HepG2 (cell line): ENCODE data around the gene RAPGEF6. TPM values are rescaled to one million over a fixed set of nuclear protein-coding genes. Genes with fewer than 3 reads are reported as not detected.

Experiments
- ATAC-seq: fragments of 200-7000 bp; cut with Tn5 transposase; 3 replicates; pipeline ENCODE4 v1.9.1; 2020; ENCODE audit warnings: mild to moderate bottlenecking, moderate library complexity
- BruUV-seq: library from RNA; stranded (reverse); fragments of 400-500 nt; replicated peaks from 2 replicates; lab custom pipeline; 2021; lab: Mats Ljungman, UMichigan
- CTCF ChIA-PET: fragments of 300-600 bp; formaldehyde crosslinking; extraction: SDS; loops from one replicate; lab custom pipeline; 2021; ENCODE audit warnings: low total read pairs, inconsistent platforms, low intra/inter-chr PET ratio; lab: Yijun Ruan, JAX
- POLR2A ChIA-PET: fragments of 350-600 bp; sonication (Branson Sonifier 250); formaldehyde crosslinking; loops from one replicate; lab custom pipeline; 2020; ENCODE audit warnings: antibody characterized with exemption, inconsistent platforms; lab: Yijun Ruan, JAX
- DNase-seq: peaks from one replicate; pipeline ENCODE4 v3.0.0-alpha.2; 2015; ENCODE audit warnings: low spot score
- FAIRE-seq: peaks from 3 replicates; lab custom pipeline; 2011; peaks lifted over from hg19 to GRCh38; lab: Jason Lieb, UNC
- H2AFZ ChIP-seq: one replicate; pipeline ENCODE4 v1.6.1; 2011; ENCODE audit warnings: low read length, inconsistent platforms
- H3K27ac ChIP-seq: fragments of 300-600 bp; 3 replicates; pipeline ENCODE4 v1.8.0; 2011; ENCODE audit warnings: mixed run types, mild to moderate bottlenecking, mixed read lengths, low read length, inconsistent platforms; ENCODE audit not compliant: insufficient read depth; ENCODE audit errors: extremely low read length
- H3K27me3 ChIP-seq, 2 experiments: fragments of 200-600 bp in 1 of 2; 2 replicates in 1 of 2; 3 replicates in 1 of 2; pipeline versions ENCODE4 v1.6.0 to v1.8.0; 2011; ENCODE audit warnings: low read length in 2 of 2, mild to moderate bottlenecking in 2 of 2, moderate library complexity in 2 of 2, inconsistent platforms in 1 of 2; ENCODE audit not compliant: insufficient read depth in 2 of 2, control insufficient read depth in 1 of 2
- H3K36me3 ChIP-seq, 2 experiments: fragments of 200-600 bp in 1 of 2; replicated peaks in 1 of 2; 2 replicates in 1 of 2; 3 replicates in 1 of 2; pipeline versions ENCODE4 v1.5.1 to v1.8.0; 2011; ENCODE audit warnings: low read length in 2 of 2, inconsistent platforms in 1 of 2; ENCODE audit not compliant: insufficient read depth in 2 of 2, control insufficient read depth in 1 of 2
- H3K4me1 ChIP-seq: 2 replicates; pipeline ENCODE4 v1.5.1; 2012; ENCODE audit warnings: low read length, inconsistent platforms; ENCODE audit not compliant: insufficient read depth
- H3K4me2 ChIP-seq: 2 replicates; pipeline ENCODE4 v1.6.0; 2011; ENCODE audit warnings: low read depth, low read length, inconsistent platforms
- H3K4me3 ChIP-seq, 3 experiments: fragments of 200-600 bp in 1 of 3; sonication (generic), shearing (Covaris generic) in 1 of 3; replicated peaks in 1 of 3; 2 replicates each; pipeline ENCODE4 v1.5.1; 2011 to 2016; ENCODE audit warnings: low read length in 3 of 3, inconsistent platforms in 2 of 3, low read depth in 2 of 3, mild to moderate bottlenecking in 2 of 3, control low read depth in 1 of 3, mixed read lengths in 1 of 3; ENCODE audit not compliant: insufficient read depth in 1 of 3
- H3K79me2 ChIP-seq: one replicate; pipeline ENCODE4 v1.6.1; 2011; ENCODE audit warnings: low read length, inconsistent platforms; ENCODE audit not compliant: insufficient read depth
- H3K9ac ChIP-seq: 2 replicates; pipeline ENCODE4 v1.6.0; 2011; ENCODE audit warnings: mild to moderate bottlenecking, low read depth, low read length, inconsistent platforms; ENCODE audit not compliant: insufficient read depth
- H3K9me3 ChIP-seq: 2 replicates; pipeline ENCODE4 v1.5.1; 2012; ENCODE audit warnings: mild to moderate bottlenecking, low read length
- H4K20me1 ChIP-seq: 2 replicates; pipeline ENCODE4 v1.6.0; 2011; ENCODE audit warnings: inconsistent platforms, mild to moderate bottlenecking, low read length, moderate library complexity; ENCODE audit not compliant: insufficient read depth
- CEBPG ChIP-seq: IDR thresholded peaks from 2 replicates; pipeline ENCODE4 v1.6.1; 2016
- HDAC1 ChIP-seq: sonication (generic); formaldehyde crosslinking; IDR thresholded peaks from 2 replicates; pipeline ENCODE4 v1.5.1; 2020; ENCODE audit warnings: mild to moderate bottlenecking, missing genetic modification reagents
- HNF4G ChIP-seq, 2 experiments: sonication (generic) in 1 of 2; formaldehyde crosslinking in 1 of 2; IDR thresholded peaks; 2 replicates each; pipeline versions ENCODE4 v1.4.0 to v1.6.1; 2011 to 2020; ENCODE audit warnings: borderline replicate concordance in 2 of 2, low read depth in 2 of 2, mild to moderate bottlenecking in 2 of 2, low read length in 1 of 2, missing genetic modification reagents in 1 of 2, moderate library complexity in 1 of 2
- HNRNPK ChIP-seq: fragments of 200-400 bp; formaldehyde crosslinking; IDR thresholded peaks from 2 replicates; pipeline ENCODE4 v1.6.1; 2018; ENCODE audit warnings: low read length, low read depth, moderate library complexity, mild to moderate bottlenecking; ENCODE audit not compliant: poor library complexity, severe bottlenecking
- RFX5 ChIP-seq: IDR thresholded peaks from 2 replicates; pipeline ENCODE4 v1.6.1; 2011; ENCODE audit warnings: low read depth, low read length, improper control_type of control experiment
- TCF7L2 ChIP-seq: IDR thresholded peaks from 2 replicates; pipeline ENCODE4 v1.6.1; 2011; ENCODE audit warnings: mild to moderate bottlenecking, low read depth, low read length, moderate library complexity
- TEAD3 ChIP-seq: optimal IDR thresholded peaks from 2 replicates; pipeline ENCODE3; 2016; ENCODE audit warnings: borderline replicate concordance
- U2AF1 ChIP-seq: fragments of 200-400 bp; formaldehyde crosslinking; optimal IDR thresholded peaks from 2 replicates; pipeline ENCODE3; 2017; ENCODE audit warnings: mild to moderate bottlenecking, low read depth, low read length
- ZBTB1 ChIP-seq: sonication (generic); formaldehyde crosslinking; IDR thresholded peaks from 2 replicates; pipeline ENCODE4 v1.4.0; 2020; ENCODE audit warnings: missing genetic modification reagents, borderline replicate concordance
- ZMYM2 ChIP-seq: sonication (generic); formaldehyde crosslinking; IDR thresholded peaks from 2 replicates; pipeline ENCODE4 v1.8.0; 2022; ENCODE audit warnings: mild to moderate bottlenecking, missing genetic modification reagents
- ZNF143 ChIP-seq: sonication (generic); formaldehyde crosslinking; IDR thresholded peaks from 2 replicates; pipeline ENCODE4 v1.4.0; 2020; ENCODE audit warnings: missing genetic modification reagents
- WGBS: methylation state at CpG from one replicate; pipeline ENCODE4 v1.1.6; 2017; ENCODE audit warnings: low lambda C conversion rate; 5-methylcytosine and 5-hydroxymethylcytosine counted together
- in situ Hi-C: cut with HindIII; loops from 2 replicates; pipeline ENCODE4 v1.10.0; 2017; ENCODE audit warnings: low pct_unique_long_range_greater_than_20kb; ENCODE audit not compliant: extremely low pct_ligation_motif_present
- intact Hi-C: fragments of 100-400 bp; cut with micrococcal nuclease; formaldehyde crosslinking; loops from one replicate; pipeline ENCODE4 v1.10.0; 2022; ENCODE audit not compliant: unreplicated experiment
- polyA plus RNA-seq, 8 experiments: library from polyadenylated mRNA; depleted of rRNA in 3 of 8; stranded (reverse) in 7 of 8; unstranded in 1 of 8; fragments of >200 nt; fragmentation: Illumina TruSeq in 4 of 8; extraction: Trizol in 4 of 8; gene quantifications; 2 replicates each; pipeline versions ENCODE4 v1.2.1 to v1.2.3, GENCODE V29; 2011 to 2016; ENCODE audit warnings: low read depth in 4 of 8, missing spikeins in 1 of 8, mixed read lengths in 1 of 8; ENCODE audit not compliant: insufficient read depth in 1 of 8
- total RNA-seq, 5 experiments: library from RNA; depleted of rRNA; stranded (reverse); fragments of >200 nt; fragmentation: Illumina TruSeq; extraction: Trizol; gene quantifications; 2 replicates each; pipeline ENCODE4 v1.2.3, GENCODE V29; 2016; ENCODE audit warnings: low read depth in 1 of 5
- TF ChIP-seq, protein P1 (sequence below): IDR thresholded peaks from 2 replicates; pipeline ENCODE4 v1.4.0; 2020; ENCODE audit warnings: mild to moderate bottlenecking, missing genetic modification reagents
- TF ChIP-seq, protein P2 (sequence below): IDR thresholded peaks from 2 replicates; pipeline ENCODE4 v1.6.1; 2016
- TF ChIP-seq, protein P3 (sequence below): sonication (generic); formaldehyde crosslinking; IDR thresholded peaks from 2 replicates; pipeline ENCODE4 v1.8.0; 2022; ENCODE audit warnings: mild to moderate bottlenecking, missing genetic modification reagents, moderate library complexity

Gene RAPGEF6
- total and polyA plus RNA-seq, 2 of the 13 experiments (the other 11 are each of a cell fraction or from before 2014, with no cell fraction given): 7.7 to 24.6 TPM

DNA sequence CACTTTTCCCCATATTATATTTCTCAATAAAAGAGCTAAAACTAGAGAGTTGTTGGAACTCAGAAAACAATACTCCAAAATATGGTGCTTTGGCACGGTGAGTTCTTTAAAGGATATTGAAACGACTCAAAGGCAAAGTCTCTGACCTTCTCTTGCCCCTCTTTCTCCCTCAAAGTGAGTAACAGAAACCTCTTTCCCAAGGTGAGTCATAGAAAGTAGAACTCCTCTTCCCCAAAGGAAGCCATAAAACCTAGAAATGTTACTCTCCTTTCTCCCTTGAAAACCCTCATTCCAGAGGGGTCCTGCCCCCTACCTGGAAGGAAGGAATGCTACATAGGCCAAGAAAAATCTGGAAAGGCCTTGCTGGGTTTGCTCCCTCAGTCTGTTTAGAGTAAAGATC is 47.5 kb downstream of the RAPGEF6 start:
- FAIRE-seq: no peak
- H3K36me3 ChIP-seq: peaks cover 2 to 38% of the 10 kb centered on the region in 2 experiments
- intact Hi-C loops: loop anchor here (5.0 kb wide), 1 partner anchor 210 kb away; the partner anchor contains the start of gene FNIP1

DNA sequence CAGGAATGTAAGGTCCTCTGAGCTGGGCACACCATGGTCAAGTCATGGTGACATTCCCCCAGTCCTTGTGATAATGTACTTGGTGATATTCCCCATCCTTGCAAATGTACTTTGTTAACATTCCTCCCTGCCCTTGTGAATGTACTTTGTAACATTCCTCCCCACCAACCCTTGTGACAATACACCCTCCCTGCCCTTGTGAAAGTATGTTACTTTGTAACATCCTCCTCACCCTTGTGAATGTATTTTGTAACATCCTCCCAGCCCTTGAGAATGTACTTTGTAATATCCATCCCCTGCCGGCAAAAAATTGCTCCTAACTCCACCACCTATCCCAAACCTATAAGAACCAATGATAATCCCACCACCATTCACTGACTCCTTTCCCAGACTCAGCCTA is 53.3 kb downstream of the RAPGEF6 start:
- in situ Hi-C loops (loop anchor here (10.0 kb wide), 1 partner anchor 423 kb away; no protein-coding TSS in a partner anchor), intact Hi-C loops (no loop called here)
- H3K36me3 ChIP-seq: peaks cover 5 to 34% of the 10 kb centered on the region in 2 experiments
- 82% methylated on average over 1 of the region's 1 CpG for WGBS
- H3K4me2 ChIP-seq: no peak overlapping the region
- H3K27me3 ChIP-seq: no peaks in the 10 kb centered on the region
- no peak overlapping the region for H2AFZ ChIP-seq
- no peak overlapping the region for H3K9ac ChIP-seq
- DNase-seq (peak; percentile 39), FAIRE-seq (no peak), ATAC-seq (peak; percentile 55)
- H4K20me1 ChIP-seq: no peaks in the 10 kb centered on the region
- ChIA-PET POLR2A (no interaction called here), CTCF (no interaction called here)
- H3K4me1 ChIP-seq: peaks cover 7% of the 10 kb centered on the region
- no peak overlapping the region for H3K4me3 ChIP-seq
- no TSS peak for BruUV-seq
- H3K79me2 ChIP-seq: peaks cover 47% of the 10 kb centered on the region
- H3K9me3 ChIP-seq: peaks cover 23% of the 10 kb centered on the region
- no peak overlapping the region for H3K27ac ChIP-seq
- TF ChIP-seq, protein P1, sequence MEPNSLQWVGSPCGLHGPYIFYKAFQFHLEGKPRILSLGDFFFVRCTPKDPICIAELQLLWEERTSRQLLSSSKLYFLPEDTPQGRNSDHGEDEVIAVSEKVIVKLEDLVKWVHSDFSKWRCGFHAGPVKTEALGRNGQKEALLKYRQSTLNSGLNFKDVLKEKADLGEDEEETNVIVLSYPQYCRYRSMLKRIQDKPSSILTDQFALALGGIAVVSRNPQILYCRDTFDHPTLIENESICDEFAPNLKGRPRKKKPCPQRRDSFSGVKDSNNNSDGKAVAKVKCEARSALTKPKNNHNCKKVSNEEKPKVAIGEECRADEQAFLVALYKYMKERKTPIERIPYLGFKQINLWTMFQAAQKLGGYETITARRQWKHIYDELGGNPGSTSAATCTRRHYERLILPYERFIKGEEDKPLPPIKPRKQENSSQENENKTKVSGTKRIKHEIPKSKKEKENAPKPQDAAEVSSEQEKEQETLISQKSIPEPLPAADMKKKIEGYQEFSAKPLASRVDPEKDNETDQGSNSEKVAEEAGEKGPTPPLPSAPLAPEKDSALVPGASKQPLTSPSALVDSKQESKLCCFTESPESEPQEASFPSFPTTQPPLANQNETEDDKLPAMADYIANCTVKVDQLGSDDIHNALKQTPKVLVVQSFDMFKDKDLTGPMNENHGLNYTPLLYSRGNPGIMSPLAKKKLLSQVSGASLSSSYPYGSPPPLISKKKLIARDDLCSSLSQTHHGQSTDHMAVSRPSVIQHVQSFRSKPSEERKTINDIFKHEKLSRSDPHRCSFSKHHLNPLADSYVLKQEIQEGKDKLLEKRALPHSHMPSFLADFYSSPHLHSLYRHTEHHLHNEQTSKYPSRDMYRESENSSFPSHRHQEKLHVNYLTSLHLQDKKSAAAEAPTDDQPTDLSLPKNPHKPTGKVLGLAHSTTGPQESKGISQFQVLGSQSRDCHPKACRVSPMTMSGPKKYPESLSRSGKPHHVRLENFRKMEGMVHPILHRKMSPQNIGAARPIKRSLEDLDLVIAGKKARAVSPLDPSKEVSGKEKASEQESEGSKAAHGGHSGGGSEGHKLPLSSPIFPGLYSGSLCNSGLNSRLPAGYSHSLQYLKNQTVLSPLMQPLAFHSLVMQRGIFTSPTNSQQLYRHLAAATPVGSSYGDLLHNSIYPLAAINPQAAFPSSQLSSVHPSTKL: peak; percentile 30; the same call in 1 of the 2 replicates
- TF ChIP-seq, protein P2, sequence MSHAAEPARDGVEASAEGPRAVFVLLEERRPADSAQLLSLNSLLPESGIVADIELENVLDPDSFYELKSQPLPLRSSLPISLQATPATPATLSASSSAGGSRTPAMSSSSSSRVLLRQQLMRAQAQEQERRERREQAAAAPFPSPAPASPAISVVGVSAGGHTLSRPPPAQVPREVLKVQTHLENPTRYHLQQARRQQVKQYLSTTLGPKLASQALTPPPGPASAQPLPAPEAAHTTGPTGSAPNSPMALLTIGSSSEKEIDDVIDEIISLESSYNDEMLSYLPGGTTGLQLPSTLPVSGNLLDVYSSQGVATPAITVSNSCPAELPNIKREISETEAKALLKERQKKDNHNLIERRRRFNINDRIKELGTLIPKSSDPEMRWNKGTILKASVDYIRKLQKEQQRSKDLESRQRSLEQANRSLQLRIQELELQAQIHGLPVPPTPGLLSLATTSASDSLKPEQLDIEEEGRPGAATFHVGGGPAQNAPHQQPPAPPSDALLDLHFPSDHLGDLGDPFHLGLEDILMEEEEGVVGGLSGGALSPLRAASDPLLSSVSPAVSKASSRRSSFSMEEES: 0 out of 2 replicates have a peak, but pooled peaks have one; percentile 25
- peak; percentile 18; the same call in 1 of the 2 replicates for TF ChIP-seq HNF4G (IDR thresholded peaks at IDR 0.05; ENCODE audit: borderline replicate concordance, low read depth, low read length)
- no peak for TF ChIP-seq HNF4G (CRISPR knock-in tag; IDR thresholded peaks at IDR 0.05; ENCODE audit: borderline replicate concordance, low read depth)
- no peak for TF ChIP-seq U2AF1
- TF ChIP-seq TEAD3 (CRISPR knock-in tag): peak; percentile 77
- 0 out of 2 replicates have a peak, but pooled peaks have one; percentile 30 for TF ChIP-seq CEBPG (CRISPR knock-in tag)
- TF ChIP-seq HNRNPK: no peak

More for the DNA sequence above, 47.5 kb downstream of the RAPGEF6 start:
- Histone ChIP-seq H3K4me3 (no peak overlapping the region), H3K9me3 (peaks cover 13% of the 10 kb centered on the region), H3K9ac (no peak overlapping the region), H3K79me2 (peaks cover 46% of the 10 kb centered on the region), H3K4me1 (no peaks in the 10 kb centered on the region), H3K27ac (no peak overlapping the region), H3K27me3 (no peaks in the 10 kb centered on the region), H3K4me2 (no peak overlapping the region), H4K20me1 (no peaks in the 10 kb centered on the region), H2AFZ (no peak overlapping the region)
- no peak for ATAC-seq
- DNase-seq: no peak
- ChIA-PET POLR2A (no interaction called here), CTCF (no interaction called here)
- BruUV-seq: no TSS peak
- in situ Hi-C loops: loop anchor here (10.0 kb wide), 1 partner anchor 417 kb away; no protein-coding TSS in a partner anchor
- no peak for TF ChIP-seq ZNF143 (CRISPR knock-in tag)
- TF ChIP-seq TCF7L2: no peak
- TF ChIP-seq HDAC1: no peak
- no peak for TF ChIP-seq ZBTB1
- no peak for TF ChIP-seq RFX5
- TF ChIP-seq ZMYM2 (CRISPR knock-in tag): no peak
- TF ChIP-seq, protein P3, sequence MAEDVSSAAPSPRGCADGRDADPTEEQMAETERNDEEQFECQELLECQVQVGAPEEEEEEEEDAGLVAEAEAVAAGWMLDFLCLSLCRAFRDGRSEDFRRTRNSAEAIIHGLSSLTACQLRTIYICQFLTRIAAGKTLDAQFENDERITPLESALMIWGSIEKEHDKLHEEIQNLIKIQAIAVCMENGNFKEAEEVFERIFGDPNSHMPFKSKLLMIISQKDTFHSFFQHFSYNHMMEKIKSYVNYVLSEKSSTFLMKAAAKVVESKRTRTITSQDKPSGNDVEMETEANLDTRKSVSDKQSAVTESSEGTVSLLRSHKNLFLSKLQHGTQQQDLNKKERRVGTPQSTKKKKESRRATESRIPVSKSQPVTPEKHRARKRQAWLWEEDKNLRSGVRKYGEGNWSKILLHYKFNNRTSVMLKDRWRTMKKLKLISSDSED: no peak
- 95% methylated on average over 2 of the region's 2 CpGs for WGBS
